HG03460 (cell line): ENCODE data around the gene CD24.
"Not testable (repeated sequence)": the region's sequence is repeated elsewhere in the genome, so short reads cannot be mapped to it uniquely, and the experiment has no call there.

Experiments used
- ATAC-seq: cut with Tn5 transposase; IDR thresholded peaks from one replicate; pipeline ENCODE4 v1.9.1; 2021; ENCODE audit not compliant: unreplicated experiment

Gene CD24, protein sequence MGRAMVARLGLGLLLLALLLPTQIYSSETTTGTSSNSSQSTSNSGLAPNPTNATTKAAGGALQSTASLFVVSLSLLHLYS

DNA sequence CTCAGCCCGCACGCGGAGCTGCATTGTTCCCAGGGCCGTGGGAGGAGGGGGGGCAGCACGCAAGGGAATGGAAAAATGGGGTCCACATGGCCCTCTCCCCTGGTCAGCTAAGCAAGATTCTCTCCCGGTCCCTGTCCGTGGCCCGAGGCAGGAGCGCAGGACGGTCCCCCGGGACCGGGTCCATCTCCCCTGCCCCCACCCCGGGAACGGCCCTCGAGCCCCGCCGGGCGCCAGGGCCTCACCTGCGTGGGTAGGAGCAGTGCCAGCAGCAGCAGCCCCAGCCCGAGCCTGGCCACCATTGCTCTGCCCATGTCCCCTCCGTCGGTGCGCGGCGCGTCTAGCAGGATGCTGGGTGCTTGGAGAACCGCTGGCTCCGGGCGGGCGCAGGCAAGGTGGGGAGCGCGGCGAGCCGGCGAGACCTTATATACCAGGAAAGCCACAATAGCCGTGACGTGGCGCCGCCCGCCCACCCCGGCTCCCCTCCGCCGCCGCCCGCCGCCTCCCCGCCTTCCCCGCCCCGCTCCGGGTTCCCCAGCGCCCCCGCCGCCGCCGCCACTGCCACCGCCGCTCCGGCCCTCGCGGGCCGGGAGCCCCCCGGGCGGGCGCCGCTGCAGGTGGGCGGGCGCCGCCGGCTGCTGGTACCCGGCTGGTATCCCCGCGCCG is at the start of gene CD24:
TSS of gene CD24 (minus strand) at position 394 of the 663 bp plus-strand sequence. CDS start at position 311, 83 bp downstream.
- no peak for ATAC-seq

DNA sequence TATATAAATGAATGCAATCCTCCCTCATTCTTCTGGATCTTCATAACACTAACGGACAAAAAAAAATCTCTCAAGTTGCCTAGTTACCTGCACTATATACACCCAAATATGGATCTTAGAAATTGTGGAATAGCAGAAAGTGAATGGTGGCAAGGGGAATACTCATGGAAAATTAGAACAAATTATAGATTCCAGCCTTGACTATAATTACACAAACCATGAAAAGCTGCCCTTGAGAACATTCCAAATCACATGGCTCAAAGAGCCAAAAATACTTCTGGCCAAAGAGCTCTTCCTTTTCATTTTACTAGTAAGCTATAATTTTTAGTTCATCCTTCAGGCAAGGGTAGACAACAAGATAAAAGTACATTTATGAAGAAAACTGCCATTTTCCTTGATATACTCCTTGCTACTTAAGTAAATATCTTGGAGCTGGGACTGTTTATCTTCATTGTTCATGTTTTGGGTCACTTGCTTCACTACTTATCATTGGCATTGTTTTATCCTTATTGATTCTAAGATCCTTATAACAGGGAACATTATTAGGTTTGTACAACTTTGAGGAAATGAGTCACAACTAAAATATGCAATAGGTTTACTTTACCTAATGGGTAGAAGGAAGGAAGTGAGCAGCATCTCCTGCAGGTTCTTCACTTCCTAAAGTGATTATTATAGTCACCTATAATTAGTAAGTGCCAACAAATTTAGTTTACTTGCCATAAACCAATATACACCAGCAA is 47.1 kb upstream of the CD24 start:
- no peak for ATAC-seq

DNA sequence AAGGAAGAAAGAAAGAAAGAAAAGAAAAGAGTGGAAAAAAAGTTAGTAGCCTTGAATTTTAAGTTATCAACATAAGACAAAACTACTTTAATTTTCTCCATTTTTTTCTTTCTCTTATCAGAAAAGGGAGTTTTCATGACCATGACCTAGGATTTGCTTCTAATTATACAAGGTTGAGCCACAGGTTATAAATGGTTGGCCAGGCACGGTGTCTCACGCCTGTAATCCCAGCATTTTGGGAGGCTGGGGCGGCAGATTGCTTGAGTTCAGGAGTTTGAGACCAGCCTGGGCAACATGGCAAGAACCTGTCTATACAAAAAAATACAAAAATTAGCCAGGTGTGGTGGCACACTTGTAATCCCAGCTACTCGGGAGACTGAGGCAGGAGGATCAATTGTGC is 45.7 kb upstream of the CD24 start:
- no peak for ATAC-seq

DNA sequence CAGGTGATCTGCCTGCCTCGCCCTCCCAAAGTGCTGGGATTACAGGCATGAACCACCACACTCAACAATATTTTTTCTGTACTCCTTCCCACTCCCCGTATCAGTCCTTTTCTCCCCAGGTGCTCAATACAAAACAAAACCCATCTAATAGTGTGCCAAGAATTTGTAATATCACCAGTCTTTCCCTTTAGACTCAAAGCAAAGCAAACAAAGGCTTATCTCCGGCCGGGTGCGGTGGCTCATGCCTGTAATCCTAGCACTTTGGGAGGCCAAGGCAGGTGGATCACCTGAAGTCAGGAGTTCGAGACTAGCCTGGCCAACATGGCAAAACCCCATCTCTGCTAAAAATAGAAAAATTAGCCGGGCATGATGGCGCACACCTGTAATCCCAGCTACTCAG is 45.1 kb upstream of the CD24 start:
- ATAC-seq, result not testable (repeated sequence)

DNA sequence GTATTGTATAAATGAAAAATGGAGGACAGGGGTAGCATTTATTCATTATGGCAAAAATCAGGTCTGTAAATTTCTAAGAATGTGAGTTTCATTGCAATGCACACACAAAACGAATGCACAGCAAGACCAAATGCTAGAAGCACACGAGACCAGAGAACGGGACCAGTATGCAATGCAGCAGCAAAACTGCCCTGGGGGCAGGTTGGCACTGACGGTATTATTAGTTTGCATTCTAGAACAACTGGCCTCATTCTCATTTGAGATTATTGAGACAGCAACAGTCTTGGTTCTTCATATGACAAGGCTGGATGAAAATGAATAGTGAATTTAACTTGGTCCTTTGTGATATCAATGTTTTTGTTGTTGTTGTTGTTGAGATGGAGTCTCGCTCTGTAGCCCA is 44.5 kb upstream of the CD24 start:
- no peak for ATAC-seq

DNA sequence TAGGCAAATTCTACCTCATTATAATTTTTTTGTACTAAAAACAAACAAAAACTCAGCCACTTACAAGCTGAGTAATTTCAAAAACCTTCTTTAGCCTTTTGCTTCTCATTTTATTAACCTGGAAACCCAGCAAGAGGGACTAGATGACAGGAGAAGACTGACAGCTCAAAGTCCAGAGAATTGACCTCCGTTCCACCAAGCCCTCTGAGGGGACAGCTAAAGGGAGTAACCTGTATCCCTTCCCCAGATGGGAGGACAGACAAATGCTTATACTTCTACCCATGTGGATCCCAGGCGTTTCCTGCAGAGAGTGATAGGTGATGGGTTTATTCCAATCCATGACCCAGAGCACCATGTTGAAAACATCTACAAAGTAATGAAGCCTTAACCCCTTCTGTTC is 35.0 kb upstream of the CD24 start:
- ATAC-seq, result no peak

DNA sequence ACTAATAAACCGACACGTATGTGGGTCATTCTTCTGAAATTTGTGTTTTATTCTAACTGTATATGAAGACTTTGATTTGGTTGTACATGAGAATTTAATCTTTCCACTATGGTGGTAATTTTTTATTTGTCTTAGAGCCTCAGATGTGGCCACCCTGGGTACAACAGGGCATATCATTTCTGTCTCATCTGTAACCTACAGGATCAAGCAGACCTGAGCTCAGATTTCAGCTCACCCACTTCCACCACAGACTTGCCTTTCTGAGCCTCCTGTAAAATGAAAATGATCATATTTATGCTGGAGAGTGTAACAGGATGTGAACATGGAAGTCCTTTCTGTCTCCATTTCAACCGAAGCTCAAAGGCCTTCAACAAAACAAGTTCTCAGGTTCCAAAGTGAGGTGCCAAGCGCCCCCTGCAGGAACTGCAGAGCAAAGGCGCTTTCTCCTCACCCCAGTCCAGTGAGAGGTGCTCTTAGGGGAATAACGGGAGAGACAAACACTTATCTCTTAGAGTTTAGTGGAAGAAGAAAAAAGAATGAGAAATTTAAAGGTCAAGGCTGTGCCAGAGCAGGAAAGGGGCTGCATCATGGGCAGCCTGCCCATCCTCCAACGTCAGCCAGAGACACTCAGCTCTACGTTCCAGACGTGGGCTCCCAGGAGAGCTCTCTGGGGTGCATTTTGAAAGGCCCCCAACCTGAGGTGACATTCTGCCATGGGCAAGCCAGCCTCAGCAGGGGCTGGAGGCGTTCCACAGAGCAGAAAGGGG is 23.0 kb upstream of the CD24 start:
- ATAC-seq, result peak; percentile 64

DNA sequence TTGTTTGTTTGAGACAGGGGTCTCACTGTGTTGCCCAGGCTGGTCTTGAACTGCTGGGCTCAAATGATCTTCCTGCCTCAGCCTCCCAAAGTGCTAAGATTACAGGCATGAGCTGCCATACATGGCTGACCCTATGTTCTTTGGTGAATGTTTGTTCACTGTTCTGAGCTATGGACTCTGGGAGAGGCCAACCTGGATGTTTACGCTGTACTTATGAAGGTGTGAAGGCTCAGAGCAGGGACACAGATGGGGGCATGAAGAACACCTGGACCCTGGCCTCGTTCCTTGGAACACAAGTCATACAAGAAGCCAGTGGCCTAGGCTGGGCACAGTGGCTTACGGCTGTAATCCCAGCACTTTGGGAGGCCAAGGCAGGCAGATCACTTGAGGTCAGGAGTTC is 21.1 kb upstream of the CD24 start:
- no peak for ATAC-seq

DNA sequence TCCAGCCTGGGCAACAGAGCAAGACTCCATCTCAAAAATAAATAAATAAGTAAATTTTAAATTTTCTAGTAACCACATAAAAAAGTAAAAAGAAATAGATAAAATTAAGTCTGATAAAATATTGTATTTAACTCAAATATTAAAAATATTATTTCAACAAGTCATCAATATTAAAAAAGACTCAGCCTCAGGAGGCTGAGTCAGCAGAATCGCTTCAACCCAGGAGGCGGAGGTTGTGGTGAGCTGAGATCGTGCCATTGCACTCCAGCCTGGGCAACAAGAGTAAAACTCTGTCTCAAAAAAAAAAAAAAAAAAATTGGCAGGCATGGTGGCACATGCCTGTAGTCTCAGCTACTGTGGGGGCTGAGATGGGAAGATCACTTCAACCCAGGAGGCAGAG is 15.2 kb upstream of the CD24 start:
- ATAC-seq, result not testable (repeated sequence)

DNA sequence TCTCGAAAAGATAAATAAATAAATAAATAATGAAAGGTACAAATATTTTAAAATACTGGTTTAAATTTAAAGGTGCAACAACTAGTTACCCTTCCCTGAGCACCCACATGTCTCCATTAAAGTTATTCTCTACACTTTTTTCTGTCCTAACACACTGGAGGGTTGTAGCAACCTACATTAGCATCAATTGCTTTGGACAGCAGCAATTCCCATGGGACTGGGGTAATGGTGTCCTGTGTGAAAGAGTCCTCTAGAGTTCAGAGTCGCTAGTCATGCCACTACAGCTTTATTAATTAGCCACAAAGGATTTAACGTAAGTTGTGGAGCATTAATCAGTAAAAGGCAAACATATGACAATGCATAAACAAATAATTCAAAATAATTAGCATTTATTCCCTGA is 14.1 kb upstream of the CD24 start:
- no peak for ATAC-seq

DNA sequence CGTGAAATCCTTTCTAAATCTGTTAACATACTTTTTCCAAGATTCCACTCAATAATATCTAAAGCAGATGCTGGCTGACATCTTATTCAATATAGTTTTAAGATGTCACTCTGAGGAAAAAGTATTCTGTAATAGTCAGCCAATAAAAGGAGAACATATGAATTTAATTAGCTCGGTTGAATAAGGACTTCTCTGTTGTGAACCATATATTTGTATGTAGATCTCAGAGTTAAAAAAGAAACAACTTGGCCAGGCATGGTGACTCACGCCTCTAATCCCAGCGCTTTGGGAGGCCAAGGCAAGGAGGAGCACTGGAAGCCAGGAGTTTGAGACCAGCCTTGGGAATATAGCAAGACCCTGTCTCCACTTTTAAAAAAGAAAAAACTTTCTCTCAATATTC is 7.4 kb upstream of the CD24 start:
- ATAC-seq, result no peak

DNA sequence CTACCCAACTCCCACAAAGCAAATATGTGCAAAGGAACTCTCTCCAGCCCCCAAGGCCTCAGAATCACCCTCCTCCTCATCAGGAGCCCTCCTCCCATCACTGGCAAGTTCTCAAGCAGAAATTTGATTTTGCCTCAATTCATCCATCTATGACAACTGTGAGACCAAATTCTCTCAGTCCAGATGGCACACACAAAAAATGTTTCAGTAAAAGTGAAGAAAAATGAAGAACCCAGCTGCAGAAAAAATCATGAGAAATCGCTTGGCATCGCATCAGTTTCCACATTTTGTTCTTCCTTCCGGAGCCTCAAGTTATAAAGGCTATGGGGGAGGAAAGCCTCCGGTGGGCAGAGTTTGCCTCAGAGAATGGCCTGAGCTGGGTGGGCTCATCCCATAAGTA is 6.4 kb upstream of the CD24 start:
- ATAC-seq, result no peak

DNA sequence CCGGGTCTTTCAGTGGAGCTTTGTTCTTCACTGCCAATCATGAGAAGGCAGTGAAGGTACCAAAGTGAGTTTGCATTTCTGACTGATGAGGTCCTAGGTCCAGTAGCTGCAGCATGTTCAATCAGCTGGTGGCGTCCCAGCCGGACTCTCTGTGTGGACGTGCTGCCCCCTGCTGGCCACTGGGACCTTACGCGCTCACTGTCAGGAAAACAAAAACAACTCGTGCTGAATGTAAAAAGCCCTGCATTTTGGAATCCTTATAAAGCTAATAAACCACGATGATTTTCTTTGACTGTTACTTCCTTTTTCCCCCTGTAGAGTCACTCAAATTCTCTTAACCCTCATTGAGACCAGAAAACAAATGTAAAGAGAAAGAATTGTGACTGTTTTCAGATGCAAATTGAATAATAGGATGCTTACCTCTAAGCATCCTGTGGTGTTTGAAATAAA is 4.9 kb upstream of the CD24 start:
- ATAC-seq, result no peak

DNA sequence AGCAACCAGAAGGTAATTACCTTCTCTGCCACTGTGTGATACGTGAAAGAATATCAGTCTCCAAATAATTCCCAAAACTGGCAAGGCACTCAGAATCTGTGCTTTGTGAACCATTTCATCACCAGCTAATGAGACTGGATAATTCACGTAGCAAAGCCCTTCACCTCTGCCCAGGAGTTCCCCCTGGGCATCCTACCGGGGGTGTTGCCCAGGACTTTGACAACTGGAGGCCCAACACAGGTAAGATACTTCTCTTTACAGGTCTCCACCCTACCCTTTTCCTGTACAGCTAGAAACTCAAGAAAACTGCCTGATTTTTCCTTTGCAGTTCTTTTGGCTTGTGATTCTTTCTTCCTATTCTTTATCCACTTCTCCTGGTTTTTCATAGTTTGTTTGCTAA is 2.7 kb upstream of the CD24 start:
- no peak for ATAC-seq

DNA sequence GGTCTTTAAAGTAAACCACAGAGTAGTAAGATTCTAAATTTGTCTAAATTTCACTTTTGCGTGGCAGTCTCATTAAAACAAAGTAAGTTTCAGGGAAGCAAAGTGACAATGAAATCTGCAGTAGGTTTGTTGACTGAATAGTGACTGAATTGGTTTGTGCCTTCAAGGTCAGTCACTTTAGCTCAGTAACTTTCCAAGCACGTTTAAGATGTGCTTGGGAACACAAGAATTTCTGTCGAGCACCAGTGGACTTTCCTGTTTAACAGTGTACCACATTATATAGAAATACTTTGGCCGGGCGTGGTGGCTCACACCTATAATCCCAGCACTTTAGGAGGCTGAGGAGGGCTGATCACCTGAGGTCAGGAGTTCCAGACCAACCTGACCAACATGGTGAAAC is 1.7 kb upstream of the CD24 start:
- no peak for ATAC-seq

DNA sequence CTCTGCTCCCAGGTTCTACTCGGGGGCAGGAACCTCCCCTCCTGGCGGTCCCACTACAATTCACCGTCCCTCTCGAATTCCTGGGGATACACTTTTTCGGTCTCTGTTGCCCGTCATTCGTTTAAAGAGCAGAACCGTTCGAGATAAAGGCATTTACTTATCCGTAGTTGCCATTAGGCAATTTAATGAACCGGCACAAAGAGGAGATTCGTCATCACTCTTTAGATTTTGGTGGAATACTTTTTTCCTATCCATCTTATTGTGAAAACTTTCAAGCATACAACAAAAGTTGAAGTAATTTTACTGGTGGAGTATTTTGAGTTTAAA is 1.2 kb upstream of the CD24 start:
- no peak for ATAC-seq

DNA sequence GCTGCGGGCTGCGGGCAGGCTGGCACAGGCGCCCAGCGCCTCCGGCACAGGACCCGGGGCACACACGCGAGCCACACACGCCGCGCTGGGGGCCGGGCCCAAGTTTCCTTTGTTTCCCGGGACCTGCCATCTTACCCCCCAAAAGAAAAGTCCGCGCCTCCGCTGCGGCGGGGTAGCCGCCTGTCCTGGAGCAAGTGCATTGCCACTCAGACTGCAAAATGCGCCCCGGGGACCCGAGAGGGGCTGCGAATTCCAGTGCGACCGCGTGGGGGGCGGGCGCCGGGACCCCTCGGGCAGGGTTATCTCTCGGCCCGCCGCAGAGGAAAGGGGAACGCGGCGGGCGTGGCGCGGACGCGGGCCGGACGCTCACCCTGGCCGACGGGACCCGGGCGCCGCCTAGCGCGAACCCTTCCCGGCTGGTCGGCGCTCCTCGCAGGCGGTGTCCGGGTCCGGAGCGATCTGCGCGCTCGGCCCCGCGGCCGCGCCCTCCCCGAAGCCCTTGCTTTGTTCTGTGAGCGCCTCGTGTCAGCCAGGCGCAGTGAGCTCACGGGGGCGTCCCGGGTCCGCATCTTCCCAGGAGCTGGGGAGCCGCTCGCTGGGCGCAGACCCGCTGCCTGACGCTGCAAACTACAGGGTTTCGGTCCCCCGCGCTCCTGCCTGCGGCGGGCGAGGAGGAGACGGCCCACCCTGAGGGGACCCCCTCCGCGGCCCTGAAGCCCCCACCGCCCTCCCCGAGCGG is 639 bp upstream of the CD24 start:
- no peak for ATAC-seq

DNA sequence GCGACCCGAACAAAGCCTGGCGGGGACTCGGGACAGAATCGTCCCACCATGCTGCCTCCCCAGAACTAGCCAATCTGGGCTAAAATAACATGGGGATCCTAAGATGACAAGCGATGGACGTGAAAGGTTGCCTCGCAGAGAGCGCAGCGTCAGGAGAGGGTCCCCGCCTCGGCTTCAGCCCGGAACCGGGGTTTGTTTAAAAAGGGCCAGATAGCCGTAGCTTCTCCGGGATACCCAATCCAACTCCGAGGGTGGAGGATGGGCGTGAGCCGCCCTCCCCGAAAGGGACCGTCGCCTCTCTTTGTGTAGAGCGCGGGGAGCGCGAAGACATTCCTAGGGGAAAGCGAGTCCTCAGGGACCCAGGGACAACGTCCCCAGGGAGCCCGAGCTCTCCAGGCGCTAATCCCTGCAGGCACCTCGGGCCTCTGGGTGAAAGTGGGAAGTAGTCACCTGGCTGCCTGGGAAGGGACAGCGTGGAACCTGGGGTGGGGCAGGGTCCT is 643 bp downstream of the CD24 start:
- no peak for ATAC-seq

DNA sequence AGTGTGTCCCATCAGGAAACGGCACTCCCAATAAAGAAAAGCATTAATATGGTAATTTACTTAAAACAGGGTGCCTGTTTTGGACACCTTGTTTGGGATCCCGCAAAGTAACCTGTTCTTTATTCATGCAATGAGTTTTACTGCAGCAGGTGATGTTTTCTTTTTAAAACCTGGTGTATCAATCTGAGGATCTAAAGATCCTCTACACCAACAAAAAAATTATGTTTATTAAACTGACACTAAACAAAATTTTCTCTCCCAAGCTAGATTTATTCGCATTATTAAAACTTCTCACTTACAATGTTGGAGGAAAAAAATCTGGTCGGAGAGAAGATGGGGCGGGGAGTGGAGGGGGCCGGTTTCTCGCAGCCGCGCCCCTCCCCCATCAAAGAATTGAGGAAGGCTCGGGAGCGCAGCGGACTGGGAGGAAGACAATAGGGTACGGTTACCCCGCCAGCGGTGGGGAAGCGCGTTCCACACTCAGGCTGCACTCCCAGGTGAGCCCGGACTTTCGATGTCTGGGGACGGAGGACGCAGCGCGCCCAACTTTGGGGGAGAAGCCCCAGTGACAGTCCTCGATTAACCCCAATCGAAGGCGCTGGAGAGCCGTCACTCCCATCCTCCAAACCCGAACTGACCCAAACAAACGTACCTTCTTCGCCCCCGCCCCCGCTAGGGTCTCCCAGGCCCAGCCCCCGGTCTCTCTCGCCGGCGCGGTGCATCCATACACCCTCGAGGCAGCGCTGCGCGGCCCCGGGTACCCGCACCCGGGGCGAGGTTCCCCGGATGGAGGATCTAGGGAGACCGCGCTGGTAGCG is 1.3 kb downstream of the CD24 start:
- ATAC-seq, result no peak

DNA sequence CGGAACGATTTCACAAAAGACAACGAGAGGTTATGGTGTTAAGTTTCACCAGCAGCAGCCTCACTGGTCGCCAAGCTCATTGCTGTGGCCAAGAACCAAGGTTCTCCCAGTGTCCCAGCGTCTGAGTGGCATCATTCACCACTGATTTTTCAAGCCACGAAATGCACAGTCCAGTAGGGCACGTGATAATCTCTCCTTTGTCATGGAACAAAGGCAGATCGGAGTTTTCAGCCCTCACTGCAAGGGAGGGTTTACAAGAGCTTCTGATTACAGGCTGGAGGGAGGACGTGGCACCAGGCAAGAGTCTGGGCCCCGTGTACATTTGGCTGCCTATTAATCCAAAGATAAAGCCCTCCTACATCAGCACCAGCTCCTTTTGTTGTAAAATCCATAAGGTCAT is 2.0 kb downstream of the CD24 start:
- no peak for ATAC-seq
